ENCODE measurements around the gene FBXO44.
"Not testable (repeated sequence)": the region's sequence is repeated elsewhere in the genome, so short reads cannot be mapped to it uniquely, and the experiment has no call there.

Gene FBXO44

GRCh38 chr1:11654137-11654938, at the start of gene FBXO44, which contains the start of gene FBXO2:
FBXO44 (plus strand) TSS chr1:11654877; CDS start chr1:11655836, 959 bp downstream.
FBXO2 (minus strand) TSS chr1:11654429; CDS start chr1:11654340, 89 bp downstream.
- DNase-seq (ENCODE audit: low read depth) = no peak

GRCh38 chr1:11606775-11607174, 47.9 kb upstream of the FBXO44 start:
- DNase-seq (ENCODE audit: low read depth) = no peak

- DNase-seq (ENCODE audit: low read depth) = not testable (repeated sequence)
Observed at GRCh38 chr1:11608596-11609130, 46.0 kb upstream of the FBXO44 start.

GRCh38 chr1:11609378-11609777, 45.3 kb upstream of the FBXO44 start:
- not testable (repeated sequence) for DNase-seq (ENCODE audit: low read depth)

GRCh38 chr1:11610629-11611180, 44.0 kb upstream of the FBXO44 start:
- DNase-seq (ENCODE audit: low read depth) = no peak

GRCh38 chr1:11611638-11612327, 42.9 kb upstream of the FBXO44 start:
- DNase-seq (ENCODE audit: low read depth) = no peak

GRCh38 chr1:11613347-11613746, 41.3 kb upstream of the FBXO44 start:
- DNase-seq (ENCODE audit: low read depth) = no peak

- no peak for DNase-seq (ENCODE audit: low read depth)
Observed at GRCh38 chr1:11615090-11615489, 39.6 kb upstream of the FBXO44 start.

GRCh38 chr1:11616766-11617165, 37.9 kb upstream of the FBXO44 start:
- DNase-seq (ENCODE audit: low read depth) = no peak

- DNase-seq (ENCODE audit: low read depth) = no peak
Observed at GRCh38 chr1:11617314-11617713, 37.4 kb upstream of the FBXO44 start.

GRCh38 chr1:11617741-11618140, 36.9 kb upstream of the FBXO44 start:
- no peak for DNase-seq (ENCODE audit: low read depth)

GRCh38 chr1:11620405-11620804, 34.3 kb upstream of the FBXO44 start:
- no peak for DNase-seq (ENCODE audit: low read depth)

- DNase-seq (ENCODE audit: low read depth) = no peak
Observed at GRCh38 chr1:11620924-11621323, 33.8 kb upstream of the FBXO44 start.

GRCh38 chr1:11622398-11622797, 32.3 kb upstream of the FBXO44 start:
- no peak for DNase-seq (ENCODE audit: low read depth)

GRCh38 chr1:11623702-11624101, 31.0 kb upstream of the FBXO44 start:
- DNase-seq (ENCODE audit: low read depth) = no peak

GRCh38 chr1:11626551-11626950, 28.1 kb upstream of the FBXO44 start:
- no peak for DNase-seq (ENCODE audit: low read depth)

GRCh38 chr1:11628767-11629166, 25.9 kb upstream of the FBXO44 start:
- DNase-seq (ENCODE audit: low read depth) = no peak

- DNase-seq (ENCODE audit: low read depth) = no peak
Observed at GRCh38 chr1:11629184-11630016, 25.3 kb upstream of the FBXO44 start.

GRCh38 chr1:11634365-11635192, 20.1 kb upstream of the FBXO44 start:
- DNase-seq (ENCODE audit: low read depth) = no peak

GRCh38 chr1:11638121-11638520, 16.6 kb upstream of the FBXO44 start:
- no peak for DNase-seq (ENCODE audit: low read depth)

- DNase-seq (ENCODE audit: low read depth) = no peak
Observed at GRCh38 chr1:11639372-11639771, 15.3 kb upstream of the FBXO44 start.
